ENCODE results near the gene HELZ2. TPM values are rescaled to one million over a fixed set of nuclear protein-coding genes. Genes with fewer than 3 reads are reported as not detected.

The HELZ2 gene
- total and polyA plus RNA-seq, 10 of the 15 experiments (the other 5 are each of a cell fraction or from before 2014, with no cell fraction given) = 0.05 to 33.3 (median 6.2) TPM

GRCh38 chr20:63549679-63550282 is 24.3 kb downstream of the HELZ2 start (continued):
- TF ChIP-seq, protein P1, sequence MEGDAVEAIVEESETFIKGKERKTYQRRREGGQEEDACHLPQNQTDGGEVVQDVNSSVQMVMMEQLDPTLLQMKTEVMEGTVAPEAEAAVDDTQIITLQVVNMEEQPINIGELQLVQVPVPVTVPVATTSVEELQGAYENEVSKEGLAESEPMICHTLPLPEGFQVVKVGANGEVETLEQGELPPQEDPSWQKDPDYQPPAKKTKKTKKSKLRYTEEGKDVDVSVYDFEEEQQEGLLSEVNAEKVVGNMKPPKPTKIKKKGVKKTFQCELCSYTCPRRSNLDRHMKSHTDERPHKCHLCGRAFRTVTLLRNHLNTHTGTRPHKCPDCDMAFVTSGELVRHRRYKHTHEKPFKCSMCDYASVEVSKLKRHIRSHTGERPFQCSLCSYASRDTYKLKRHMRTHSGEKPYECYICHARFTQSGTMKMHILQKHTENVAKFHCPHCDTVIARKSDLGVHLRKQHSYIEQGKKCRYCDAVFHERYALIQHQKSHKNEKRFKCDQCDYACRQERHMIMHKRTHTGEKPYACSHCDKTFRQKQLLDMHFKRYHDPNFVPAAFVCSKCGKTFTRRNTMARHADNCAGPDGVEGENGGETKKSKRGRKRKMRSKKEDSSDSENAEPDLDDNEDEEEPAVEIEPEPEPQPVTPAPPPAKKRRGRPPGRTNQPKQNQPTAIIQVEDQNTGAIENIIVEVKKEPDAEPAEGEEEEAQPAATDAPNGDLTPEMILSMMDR (IDR thresholded peaks at IDR 0.05 in 2 of 3, conservative IDR thresholded peaks at IDR 0.05 in 1 of 3; ENCODE audit: control insufficient read depth in 2 of 3, extremely low read depth in 1 of 3, insufficient read depth in 1 of 3, low read depth in 3 of 3, low read length in 3 of 3) = no peak

DNA sequence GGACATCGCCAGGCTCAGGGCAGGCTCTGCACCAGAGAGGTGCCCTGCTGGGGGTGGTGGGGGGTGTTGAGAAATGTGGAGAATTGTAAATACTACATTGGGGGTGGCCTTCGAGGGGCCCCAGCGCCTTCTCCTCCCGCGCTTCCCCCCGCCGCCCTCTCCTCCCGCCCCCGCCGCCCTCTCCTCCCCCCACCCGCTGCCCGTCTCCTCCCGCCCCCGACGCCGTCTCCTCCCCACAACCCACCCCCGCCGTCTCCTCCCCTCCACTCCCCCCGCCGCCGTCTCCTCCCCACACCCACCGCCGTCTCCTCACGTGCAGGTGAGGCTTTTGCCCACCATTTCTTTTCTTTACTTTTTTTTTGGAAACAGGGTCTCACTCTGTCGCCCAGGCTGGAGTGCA is 25.0 kb downstream of the HELZ2 start:
- peaks cover 12% of the 10 kb centered on the region for H3K4me1 ChIP-seq (ENCODE audit: control insufficient read depth, insufficient read depth, low read length)

More for the DNA sequence above, 25.0 kb downstream of the HELZ2 start:
- Histone ChIP-seq H3K4me2 (ENCODE audit: control insufficient read depth, insufficient read depth) (no peak overlapping the region), H3K27ac (ENCODE audit: control insufficient read depth, insufficient read depth) (no peak overlapping the region), H3K27me3 (replicated peaks in 1 of 2; ENCODE audit: control insufficient read depth in 2 of 2, insufficient read depth in 2 of 2, low read length in 1 of 2) (no peaks in the 10 kb centered on the region; a peak in 1 of 4 replicates), H4K20me1 (ENCODE audit: control insufficient read depth, insufficient read depth) (no peaks in the 10 kb centered on the region), H3K9ac (ENCODE audit: control insufficient read depth, insufficient read depth, low read length) (no peak overlapping the region), H3K4me3 (no peak overlapping the region), H3K79me2 (ENCODE audit: control insufficient read depth, insufficient read depth, low read length) (no peaks in the 10 kb centered on the region), H3K9me3 (replicated peaks; ENCODE audit: control insufficient read depth, insufficient read depth, low read length) (no peaks in the 10 kb centered on the region), H2AFZ (ENCODE audit: control insufficient read depth, low read depth, low read length) (no peak overlapping the region), H3K36me3 (ENCODE audit: control insufficient read depth in 2 of 2, insufficient read depth in 2 of 2, low read length in 1 of 2) (no peaks in the 10 kb centered on the region)
- FAIRE-seq (no peak), DNase-seq (ENCODE audit: low read depth, low spot score) (no peak), ATAC-seq (no peak)
- in situ Hi-C loops (cut with MboI) (no loop called here), intact Hi-C loops (cut with micrococcal nuclease; ENCODE audit: unreplicated experiment) (no loop called here)
- ChIA-PET POLR2A (interaction anchor here (0.7 kb wide), 1 partner anchor 25 kb away, joined by 3 read pairs; the partner anchor contains the start of gene HELZ2), RAD21 (ENCODE audit: unreplicated experiment) (interaction anchor here (2.1 kb wide), 1 partner anchor 12 kb away, joined by 6 read pairs; the partner anchor contains the start of gene PTK6), SMC1A (ENCODE audit: uncharacterized antibody, unreplicated experiment) (interaction anchor here (1.5 kb wide), 1 partner anchor 14 kb away, joined by 3 read pairs; no protein-coding TSS in a partner anchor), CTCF (no interaction called here)
- WGBS (ENCODE audit: insufficient coverage, insufficient replicate concordance, low lambda C conversion rate, missing lambda C conversion rate) = 23% methylated on average over 2 of the region's 25 CpGs
- no TSS peak for BruUV-seq (replicated peaks)
- TF ChIP-seq, protein P2, sequence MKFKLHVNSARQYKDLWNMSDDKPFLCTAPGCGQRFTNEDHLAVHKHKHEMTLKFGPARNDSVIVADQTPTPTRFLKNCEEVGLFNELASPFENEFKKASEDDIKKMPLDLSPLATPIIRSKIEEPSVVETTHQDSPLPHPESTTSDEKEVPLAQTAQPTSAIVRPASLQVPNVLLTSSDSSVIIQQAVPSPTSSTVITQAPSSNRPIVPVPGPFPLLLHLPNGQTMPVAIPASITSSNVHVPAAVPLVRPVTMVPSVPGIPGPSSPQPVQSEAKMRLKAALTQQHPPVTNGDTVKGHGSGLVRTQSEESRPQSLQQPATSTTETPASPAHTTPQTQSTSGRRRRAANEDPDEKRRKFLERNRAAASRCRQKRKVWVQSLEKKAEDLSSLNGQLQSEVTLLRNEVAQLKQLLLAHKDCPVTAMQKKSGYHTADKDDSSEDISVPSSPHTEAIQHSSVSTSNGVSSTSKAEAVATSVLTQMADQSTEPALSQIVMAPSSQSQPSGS (IDR thresholded peaks at IDR 0.05; ENCODE audit: low read length) = no peak
- TF ChIP-seq, protein P3, sequence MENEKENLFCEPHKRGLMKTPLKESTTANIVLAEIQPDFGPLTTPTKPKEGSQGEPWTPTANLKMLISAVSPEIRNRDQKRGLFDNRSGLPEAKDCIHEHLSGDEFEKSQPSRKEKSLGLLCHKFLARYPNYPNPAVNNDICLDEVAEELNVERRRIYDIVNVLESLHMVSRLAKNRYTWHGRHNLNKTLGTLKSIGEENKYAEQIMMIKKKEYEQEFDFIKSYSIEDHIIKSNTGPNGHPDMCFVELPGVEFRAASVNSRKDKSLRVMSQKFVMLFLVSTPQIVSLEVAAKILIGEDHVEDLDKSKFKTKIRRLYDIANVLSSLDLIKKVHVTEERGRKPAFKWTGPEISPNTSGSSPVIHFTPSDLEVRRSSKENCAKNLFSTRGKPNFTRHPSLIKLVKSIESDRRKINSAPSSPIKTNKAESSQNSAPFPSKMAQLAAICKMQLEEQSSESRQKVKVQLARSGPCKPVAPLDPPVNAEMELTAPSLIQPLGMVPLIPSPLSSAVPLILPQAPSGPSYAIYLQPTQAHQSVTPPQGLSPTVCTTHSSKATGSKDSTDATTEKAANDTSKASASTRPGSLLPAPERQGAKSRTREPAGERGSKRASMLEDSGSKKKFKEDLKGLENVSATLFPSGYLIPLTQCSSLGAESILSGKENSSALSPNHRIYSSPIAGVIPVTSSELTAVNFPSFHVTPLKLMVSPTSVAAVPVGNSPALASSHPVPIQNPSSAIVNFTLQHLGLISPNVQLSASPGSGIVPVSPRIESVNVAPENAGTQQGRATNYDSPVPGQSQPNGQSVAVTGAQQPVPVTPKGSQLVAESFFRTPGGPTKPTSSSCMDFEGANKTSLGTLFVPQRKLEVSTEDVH (IDR thresholded peaks at IDR 0.05; ENCODE audit: low read depth, partially characterized antibody) = no peak
- TF ChIP-seq BHLHE40 (IDR thresholded peaks at IDR 0.05; ENCODE audit: borderline replicate concordance in 1 of 2, low read depth in 2 of 2, low read length in 1 of 2) = peak in 1 of 2 experiments; percentile 27; a peak in 1 of 4 replicates
- no peak for TF ChIP-seq USF1 (IDR thresholded peaks at IDR 0.05; ENCODE audit: borderline replicate concordance, extremely low read length, insufficient read depth, low read depth, low read length)

Measured in GM12878 (cell line).